Measurements from ENCODE around the gene CPAMD8.

The CPAMD8 gene

DNA sequence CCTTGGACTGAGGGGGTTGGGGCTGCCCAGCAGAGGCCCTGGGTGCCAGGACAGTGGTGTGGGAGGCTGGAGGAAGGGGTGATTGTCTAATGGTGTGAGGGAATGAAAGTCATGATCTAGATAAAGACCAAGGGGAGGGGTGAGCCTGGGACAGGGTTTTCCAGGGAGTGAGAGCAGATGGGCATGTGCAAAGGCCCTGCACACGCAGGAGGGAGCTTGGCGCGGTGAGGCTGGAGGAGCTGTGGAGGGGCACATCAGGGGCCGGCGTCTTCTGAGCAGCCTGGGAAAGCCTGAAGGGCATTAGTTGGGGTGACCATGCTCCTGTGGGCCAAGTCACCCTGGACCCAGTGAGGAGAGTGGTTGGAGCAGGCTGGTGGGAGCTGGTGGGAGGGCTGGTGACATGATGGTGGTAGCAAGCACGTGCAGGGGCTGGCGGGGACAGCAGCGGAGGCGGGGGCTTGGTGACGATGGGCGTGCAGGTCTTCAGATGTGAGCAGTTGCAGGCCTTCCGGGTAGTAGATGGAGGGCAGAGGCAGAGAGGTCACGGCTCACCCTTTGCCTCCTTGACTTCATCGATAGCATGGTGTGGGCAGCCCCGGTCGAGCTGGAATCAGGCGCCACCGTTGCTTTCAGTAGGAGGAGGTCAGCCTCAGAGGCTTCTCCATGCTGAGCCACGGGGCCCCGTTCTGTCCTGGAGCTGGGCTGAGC, 158.0 kb downstream of the CPAMD8 start:
- DNase-seq = no peak

DNA sequence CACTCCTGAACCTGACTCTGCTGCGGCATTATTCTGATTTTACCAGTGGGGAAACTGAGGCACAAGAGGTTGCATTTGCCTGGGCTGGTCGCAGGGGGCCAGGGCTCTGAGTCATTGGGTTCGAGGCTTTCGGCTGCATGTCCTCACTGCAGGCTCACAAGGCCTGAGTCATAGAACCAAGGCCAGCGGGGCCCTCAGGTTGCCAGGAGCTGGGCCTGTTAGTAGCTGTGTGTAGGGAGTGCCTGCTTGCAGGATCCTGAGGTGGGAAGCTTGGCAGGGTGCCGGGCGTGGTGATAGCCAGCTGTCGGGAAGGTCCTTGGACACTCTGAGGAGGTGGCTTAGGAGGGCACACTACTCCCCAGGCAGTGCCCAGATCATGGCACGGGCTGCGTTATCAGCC, 159.4 kb downstream of the CPAMD8 start:
- DNase-seq = no peak

- DNase-seq = peak; percentile 60
Observed at GRCh38 chr19:16862826-16863415, 163.7 kb downstream of the CPAMD8 start.

- DNase-seq = peak; percentile 29
Observed at GRCh38 chr19:16861834-16862233, 164.8 kb downstream of the CPAMD8 start.

- DNase-seq = peak; percentile 84
Observed at GRCh38 chr19:16861011-16861410, 165.6 kb downstream of the CPAMD8 start.

DNA sequence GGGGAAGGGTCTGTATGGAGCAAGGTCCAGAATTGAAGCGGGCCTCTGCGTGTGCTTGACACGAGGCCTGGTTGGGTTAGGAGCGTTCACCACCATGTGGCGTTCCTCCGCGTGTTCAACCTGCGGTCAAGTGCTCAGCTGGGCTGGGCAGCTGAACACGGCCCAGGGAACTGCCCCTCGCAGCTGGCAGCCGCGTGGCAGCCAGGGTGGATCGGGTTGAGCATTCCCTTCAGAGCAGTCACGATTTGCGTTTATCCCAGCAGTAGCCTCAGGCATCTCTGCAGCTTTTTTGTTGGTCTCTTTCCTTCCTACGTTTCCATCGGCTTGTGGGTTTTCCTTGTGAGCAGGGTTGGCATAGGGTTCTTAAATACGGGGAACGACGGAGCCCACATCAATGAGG, 166.5 kb downstream of the CPAMD8 start:
- no peak for DNase-seq

- DNase-seq = no peak
Observed at GRCh38 chr19:16859626-16860025, 167.0 kb downstream of the CPAMD8 start.

DNA sequence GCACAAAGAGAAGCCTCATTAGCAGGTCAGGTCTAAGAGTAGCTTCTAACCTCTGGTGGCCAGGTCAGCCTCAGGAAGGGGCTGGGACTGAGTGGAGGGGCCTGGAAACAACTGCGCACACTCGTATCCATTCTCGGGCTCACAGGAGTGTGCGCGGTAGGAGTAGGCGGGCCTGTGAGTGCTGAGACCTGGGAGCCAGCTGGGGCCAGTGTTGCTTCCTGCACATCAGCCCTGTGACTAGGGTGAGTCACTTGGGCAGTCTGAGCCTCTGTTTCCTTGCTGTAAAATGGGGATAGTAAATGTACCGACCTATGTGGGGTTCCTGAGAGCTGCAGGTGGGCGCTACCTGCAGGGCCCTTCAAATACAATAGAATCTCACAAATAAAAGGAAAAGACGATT, 170.5 kb downstream of the CPAMD8 start:
- no peak for DNase-seq

DNA sequence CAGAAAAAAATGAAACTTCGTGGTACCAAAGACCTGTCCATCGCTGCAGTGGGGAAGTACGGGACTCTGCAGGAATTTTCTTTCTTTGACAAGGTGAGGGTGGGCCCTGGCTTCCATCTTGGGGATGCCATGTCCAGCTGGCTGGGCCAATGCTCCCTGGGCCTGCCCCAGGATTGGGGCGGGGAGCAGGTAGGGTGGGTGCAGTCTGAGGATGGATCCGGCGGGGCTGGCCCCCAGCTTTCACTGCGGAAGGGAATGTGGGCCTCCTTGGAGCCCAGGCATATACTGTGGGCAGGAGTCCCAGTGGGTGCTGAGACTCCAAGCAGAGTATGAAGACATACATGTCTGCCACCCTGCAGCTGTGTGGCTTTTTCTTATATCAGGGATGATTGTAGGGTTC, 173.5 kb downstream of the CPAMD8 start:
- DNase-seq = no peak

DNA sequence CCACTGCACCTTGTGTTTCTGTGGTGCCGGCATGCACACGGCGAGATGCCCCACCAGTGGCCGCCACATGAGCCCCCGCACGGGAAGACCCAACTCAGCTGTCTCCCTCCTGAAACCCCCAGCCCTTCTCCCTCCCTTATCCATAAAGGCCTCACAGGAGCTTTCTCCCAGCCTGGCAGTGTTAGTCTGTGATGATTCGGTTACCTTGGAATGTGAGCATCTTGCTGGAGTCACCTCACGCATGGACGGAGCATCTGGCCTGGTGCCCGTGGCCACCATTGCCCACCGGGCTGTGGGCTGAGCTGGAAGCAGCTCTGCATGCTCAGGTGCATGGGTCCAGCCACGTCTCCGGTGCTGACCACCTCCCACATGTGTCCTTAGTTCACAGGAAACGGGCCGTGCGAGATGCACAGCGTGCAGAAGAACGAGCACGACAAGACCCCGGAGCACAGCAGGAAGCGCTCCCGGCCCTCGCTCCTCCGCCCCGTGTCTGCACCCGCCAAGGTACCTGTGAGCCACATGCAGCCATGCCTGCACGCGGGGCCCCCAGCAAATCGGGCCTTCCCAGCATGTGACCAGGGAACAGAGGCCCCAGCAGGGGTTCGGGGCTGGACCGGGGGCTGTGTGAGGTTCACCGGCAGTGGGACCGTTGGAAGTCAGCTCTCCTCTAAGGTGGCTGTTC, 175.4 kb downstream of the CPAMD8 start:
- DNase-seq = no peak

DNA sequence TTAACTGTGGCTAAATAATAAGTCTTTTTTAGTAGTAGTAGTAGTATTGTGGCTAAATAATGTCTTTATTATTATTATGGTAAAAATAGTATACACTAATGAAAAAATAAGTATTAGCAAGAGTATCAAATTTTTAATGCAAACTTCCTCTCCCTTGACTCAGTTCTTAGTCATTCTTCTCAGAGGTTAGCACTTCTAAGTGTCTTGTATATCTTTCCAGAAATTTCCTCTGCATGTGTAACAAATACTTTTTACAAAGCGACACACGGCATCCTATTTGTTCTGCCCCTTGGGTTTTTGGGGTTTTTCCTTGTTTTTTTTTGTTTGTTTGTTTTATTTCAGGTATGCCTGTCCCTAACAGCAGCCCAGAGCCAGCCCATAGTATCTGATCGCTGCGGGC, 176.5 kb downstream of the CPAMD8 start:
- DNase-seq = no peak

DNA sequence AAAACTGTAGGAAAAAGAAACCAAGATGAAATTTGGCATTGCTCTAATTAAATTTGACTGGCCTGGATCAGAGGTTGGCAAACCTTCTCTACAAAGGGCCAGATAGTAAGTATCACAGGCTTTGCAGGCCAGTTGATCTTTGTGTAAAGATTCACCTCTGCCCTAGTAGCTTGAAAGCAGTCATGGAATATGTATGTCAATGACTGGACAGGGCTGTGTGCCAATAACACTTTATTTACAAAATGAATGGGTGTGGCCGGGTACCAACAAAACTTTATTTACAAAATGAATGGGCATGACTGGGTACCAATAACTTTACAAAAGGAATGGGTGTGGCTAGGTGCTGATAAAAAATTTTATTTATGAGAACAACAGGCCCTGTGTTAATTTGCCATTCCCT, 177.4 kb downstream of the CPAMD8 start:
- no peak for DNase-seq

- DNase-seq = no peak
Observed at GRCh38 chr19:16847430-16847829, 179.2 kb downstream of the CPAMD8 start.

GRCh38 chr19:16846901-16847300, 179.7 kb downstream of the CPAMD8 start:
- DNase-seq = no peak
